GM18511 (cell line): ENCODE data around the gene POC1A.

Experiments used
- ATAC-seq: cut with Tn5 transposase; IDR thresholded peaks from one replicate; pipeline ENCODE4 v1.9.1; 2021; ENCODE audit warnings: mild to moderate bottlenecking, moderate library complexity; ENCODE audit not compliant: unreplicated experiment

POC1A gene

GRCh38 chr3:52088445-52089367 lies 65.5 kb downstream of the POC1A start:
- ATAC-seq = no peak

- ATAC-seq = no peak
Measured at GRCh38 chr3:52087731-52088130, 66.5 kb downstream of the POC1A start.

GRCh38 chr3:52086976-52087663 lies 67.1 kb downstream of the POC1A start:
- ATAC-seq = no peak

GRCh38 chr3:52086461-52086860 lies 67.8 kb downstream of the POC1A start:
- no peak for ATAC-seq

GRCh38 chr3:52085681-52086282 lies 68.4 kb downstream of the POC1A start:
- no peak for ATAC-seq

- ATAC-seq = no peak
Measured at GRCh38 chr3:52084954-52085680, 69.1 kb downstream of the POC1A start.

- ATAC-seq = no peak
Measured at GRCh38 chr3:52084216-52084945, 69.8 kb downstream of the POC1A start.

- ATAC-seq = no peak
Measured at GRCh38 chr3:52083556-52084087, 70.6 kb downstream of the POC1A start.

- ATAC-seq = no peak
Measured at GRCh38 chr3:52082951-52083350, 71.3 kb downstream of the POC1A start.

GRCh38 chr3:52080830-52081719 lies 73.1 kb downstream of the POC1A start:
- no peak for ATAC-seq

GRCh38 chr3:52079958-52080357 lies 74.3 kb downstream of the POC1A start:
- no peak for ATAC-seq

- no peak for ATAC-seq
Measured at GRCh38 chr3:52078781-52079560, 75.3 kb downstream of the POC1A start.

GRCh38 chr3:52077925-52078324 lies 76.3 kb downstream of the POC1A start:
- no peak for ATAC-seq

- no peak for ATAC-seq
Measured at GRCh38 chr3:52076896-52077780, 77.1 kb downstream of the POC1A start.

- no peak for ATAC-seq
Measured at GRCh38 chr3:52073490-52073889, 80.7 kb downstream of the POC1A start.

GRCh38 chr3:52072471-52072870 lies 81.8 kb downstream of the POC1A start:
- ATAC-seq = no peak

GRCh38 chr3:52072020-52072419 lies 82.2 kb downstream of the POC1A start:
- ATAC-seq = no peak
